Esophagus squamous epithelium (tissue), 5 donors: ENCODE measurements around the gene S100A3. TPM values are rescaled to one million over a fixed set of nuclear protein-coding genes. Genes with fewer than 3 reads are reported as not detected.

Experiments
- DNase-seq: peaks from one replicate; lab custom pipeline; 2025; lab: John Stamatoyannopoulos, UW
- H3K27ac ChIP-seq, 4 donors: fragments of 200-600 bp; sonication (generic); one replicate each; pipeline ENCODE4 v1.5.1; 2016 to 2019; ENCODE audit warnings: mild to moderate bottlenecking in 1 of 4
- H3K27me3 ChIP-seq, 4 donors: fragments of 200-600 bp; sonication (generic); 1 replicate in 3 of 4; 2 replicates in 1 of 4; pipeline versions ENCODE4 v1.5.1 to v1.6.0; 2017 to 2021; ENCODE audit warnings: antibody characterized with exemption in 1 of 4
- H3K36me3 ChIP-seq, 3 donors: fragments of 200-600 bp; sonication (generic); one replicate each; pipeline ENCODE4 v1.5.1; 2016 to 2019
- H3K4me1 ChIP-seq, 3 donors: fragments of 200-600 bp; sonication (generic); one replicate each; pipeline ENCODE4 v1.5.1; 2017 to 2019
- H3K4me3 ChIP-seq, 4 donors: fragments of 200-600 bp; sonication (generic); 1 replicate in 3 of 4; 2 replicates in 1 of 4; pipeline ENCODE4 v1.5.1; 2016 to 2019; ENCODE audit warnings: mild to moderate bottlenecking in 2 of 4, moderate library complexity in 1 of 4
- H3K9me3 ChIP-seq, 3 donors: fragments of 200-600 bp; sonication (generic); one replicate each; pipeline ENCODE4 v1.5.1; 2016 to 2019
- POLR2A ChIP-seq, 4 donors: fragments of 450-650 bp; IDR thresholded peaks; one replicate each; pipeline ENCODE4 v1.6.1; 2017; ENCODE audit warnings: antibody characterized with exemption in 4 of 4, mild to moderate bottlenecking in 4 of 4, moderate library complexity in 3 of 4
- WGBS, 2 donors: methylation state at CpG; one replicate each; pipeline ENCODE4 v1.1.5; 2018; 5-methylcytosine and 5-hydroxymethylcytosine counted together
- intact Hi-C: fragments of 100-400 bp; cut with DNase I; formaldehyde crosslinking; loops from one replicate; pipeline ENCODE4 v1.15.0; 2022
- total RNA-seq, 4 donors: library from RNA; depleted of rRNA; stranded (reverse); fragments of >200 nt; gene quantifications; one replicate each; pipeline ENCODE4 v1.1.0, GENCODE V29; 2016
- TF ChIP-seq, protein P1 (sequence below), 6 experiments: fragments of 450-650 bp in 4 of 6; fragments of 200-600 bp in 2 of 6; sonication (generic) in 2 of 6; IDR thresholded peaks; one replicate each; pipeline ENCODE4 v1.5.1; 2016 to 2019; ENCODE audit warnings: antibody characterized with exemption in 6 of 6, mild to moderate bottlenecking in 4 of 6, moderate library complexity in 4 of 6
- donor health status: DM: yes; HTN: yes; CAD: no.

Gene S100A3
- total RNA-seq, 4 donors from 2014 or later, result 1.2 to 16.5 (median 9.2) TPM

GRCh38 chr1:153552335-153552734 lies 3.3 kb upstream of the S100A3 start:
- Histone ChIP-seq H3K27ac (peak overlapping the region in 2 of 4 donors; percentile 85 to 93), H3K27me3 (no peaks in the 10 kb centered on the region), H3K9me3 (no peaks in the 10 kb centered on the region), H3K4me3 (no peak overlapping the region), H3K36me3 (peaks cover 0 to 29% (median 0%) of the 10 kb centered on the region in 3 donors), H3K4me1 (peaks cover 51 to 83% (median 61%) of the 10 kb centered on the region in 3 donors)
- TF ChIP-seq POLR2A (IDR thresholded peaks at IDR 0.05), result no peak
- TF ChIP-seq, protein P1, sequence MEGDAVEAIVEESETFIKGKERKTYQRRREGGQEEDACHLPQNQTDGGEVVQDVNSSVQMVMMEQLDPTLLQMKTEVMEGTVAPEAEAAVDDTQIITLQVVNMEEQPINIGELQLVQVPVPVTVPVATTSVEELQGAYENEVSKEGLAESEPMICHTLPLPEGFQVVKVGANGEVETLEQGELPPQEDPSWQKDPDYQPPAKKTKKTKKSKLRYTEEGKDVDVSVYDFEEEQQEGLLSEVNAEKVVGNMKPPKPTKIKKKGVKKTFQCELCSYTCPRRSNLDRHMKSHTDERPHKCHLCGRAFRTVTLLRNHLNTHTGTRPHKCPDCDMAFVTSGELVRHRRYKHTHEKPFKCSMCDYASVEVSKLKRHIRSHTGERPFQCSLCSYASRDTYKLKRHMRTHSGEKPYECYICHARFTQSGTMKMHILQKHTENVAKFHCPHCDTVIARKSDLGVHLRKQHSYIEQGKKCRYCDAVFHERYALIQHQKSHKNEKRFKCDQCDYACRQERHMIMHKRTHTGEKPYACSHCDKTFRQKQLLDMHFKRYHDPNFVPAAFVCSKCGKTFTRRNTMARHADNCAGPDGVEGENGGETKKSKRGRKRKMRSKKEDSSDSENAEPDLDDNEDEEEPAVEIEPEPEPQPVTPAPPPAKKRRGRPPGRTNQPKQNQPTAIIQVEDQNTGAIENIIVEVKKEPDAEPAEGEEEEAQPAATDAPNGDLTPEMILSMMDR (IDR thresholded peaks at IDR 0.05), result no peak
- DNase-seq, result no peak
- intact Hi-C loops, result no loop called here
- 88 to 90% methylated on average over 7 of the region's 8 CpGs for WGBS, 2 donors

DNA sequence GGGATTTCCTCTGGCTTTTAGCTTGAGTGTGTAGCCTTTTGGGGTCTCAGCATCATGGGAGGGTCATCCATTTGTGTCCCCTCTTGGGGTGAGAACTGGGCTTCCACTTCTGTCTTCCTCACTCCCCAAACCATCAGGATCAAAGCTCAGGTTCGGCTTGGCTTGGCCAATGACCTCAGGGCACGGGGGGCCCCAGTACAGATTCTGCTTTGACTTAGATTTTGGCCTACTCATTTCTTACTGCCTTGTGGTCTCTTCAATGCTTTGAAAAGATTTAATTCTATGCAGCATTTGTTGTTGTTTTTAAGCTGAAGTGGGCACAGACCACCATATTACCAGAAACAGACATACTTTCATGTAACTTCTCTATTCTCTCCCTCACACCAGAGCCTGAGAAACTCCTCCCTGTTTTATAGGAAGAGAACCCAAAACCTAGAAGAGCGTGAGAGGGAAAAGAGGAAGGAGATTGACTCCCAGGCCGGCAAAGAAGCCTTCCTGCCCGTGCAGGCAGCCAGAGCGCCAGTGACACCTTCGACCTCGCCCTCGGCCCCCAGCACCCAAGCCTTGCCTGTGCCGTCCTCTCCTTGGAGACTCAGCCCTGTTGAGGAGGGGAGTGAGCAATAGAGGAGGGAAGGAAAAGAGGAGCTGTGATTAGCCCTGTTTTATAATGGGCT lies 1.9 kb upstream of the S100A3 start:
- Histone ChIP-seq H3K36me3 (peaks cover 0 to 27% (median 0%) of the 10 kb centered on the region in 3 donors), H3K4me1 (peaks cover 65 to 97% (median 75%) of the 10 kb centered on the region in 3 donors), H3K4me3 (no peak overlapping the region), H3K27ac (peak overlapping the region; percentile 63 to 94 (median 92)), H3K9me3 (no peaks in the 10 kb centered on the region), H3K27me3 (no peaks in the 10 kb centered on the region)
- 30 to 58% methylated on average over 3 to 8 of the region's 10 CpGs for WGBS, 2 donors
- DNase-seq, result no peak
- intact Hi-C loops, result no loop called here
- no peak for TF ChIP-seq POLR2A (IDR thresholded peaks at IDR 0.05)
- TF ChIP-seq, protein P1 (IDR thresholded peaks at IDR 0.05), result no peak

- Histone ChIP-seq H3K4me1 (peaks cover 71 to 100% (median 81%) of the 10 kb centered on the region in 3 donors), H3K27me3 (no peaks in the 10 kb centered on the region), H3K4me3 (no peak overlapping the region), H3K36me3 (peaks cover 0 to 21% (median 0%) of the 10 kb centered on the region in 3 donors), H3K27ac (peak overlapping the region; percentile 63 to 94 (median 92)), H3K9me3 (no peaks in the 10 kb centered on the region)
- DNase-seq, result no peak
- intact Hi-C loops, result no loop called here
- TF ChIP-seq, protein P1 (IDR thresholded peaks at IDR 0.05), result no peak
- TF ChIP-seq POLR2A (IDR thresholded peaks at IDR 0.05), result no peak
- 43 to 50% methylated on average over 3 to 4 of the region's 4 CpGs for WGBS, 2 donors
Observed at GRCh38 chr1:153550398-153550758, 1.3 kb upstream of the S100A3 start.

DNA sequence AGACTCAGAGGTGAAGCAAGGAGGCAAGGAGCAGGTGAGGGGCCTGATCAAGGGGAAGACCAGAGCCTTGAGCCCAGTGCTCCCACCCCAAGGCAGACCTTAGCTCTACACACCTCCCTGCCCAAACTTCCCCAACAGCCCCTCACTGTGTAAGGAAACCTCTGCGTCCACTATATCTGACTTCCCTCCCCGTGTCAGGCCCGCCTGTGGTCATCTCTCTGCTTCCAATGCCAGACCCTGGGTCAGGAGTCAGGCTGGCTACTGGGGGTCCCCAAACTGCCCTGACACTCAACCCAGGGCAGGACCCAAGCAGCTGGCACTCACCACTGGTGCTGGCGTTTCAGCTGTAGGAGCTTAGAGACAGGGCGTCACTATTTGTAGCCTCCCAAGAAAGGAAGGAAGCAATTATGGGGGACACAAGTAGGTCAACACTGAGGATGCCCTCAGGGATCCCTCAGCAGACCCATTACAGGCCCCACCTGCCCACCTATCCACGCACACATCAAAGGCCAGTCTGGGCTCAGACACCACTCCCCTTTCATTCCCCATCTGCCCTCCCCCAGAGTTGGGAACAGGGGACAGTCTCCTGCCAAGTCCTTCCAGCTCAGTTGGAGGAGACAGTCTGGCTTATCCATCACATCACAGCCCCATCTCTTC lies 811 bp upstream of the S100A3 start:
- DNase-seq, result no peak
- Histone ChIP-seq H3K36me3 (peaks cover 0 to 21% (median 0%) of the 10 kb centered on the region in 3 donors), H3K27ac (peak overlapping the region; percentile 63 to 94 (median 92)), H3K4me1 (peaks cover 74 to 100% (median 84%) of the 10 kb centered on the region in 3 donors), H3K4me3 (no peak overlapping the region), H3K9me3 (no peaks in the 10 kb centered on the region), H3K27me3 (no peaks in the 10 kb centered on the region)
- TF ChIP-seq, protein P1 (IDR thresholded peaks at IDR 0.05), result no peak
- TF ChIP-seq POLR2A (IDR thresholded peaks at IDR 0.05), result no peak
- intact Hi-C loops, result no loop called here
- WGBS, 2 donors, result 64 to 86% methylated on average over 4 of the region's 6 CpGs
